Endothelial cell of umbilical vein (primary cell): ENCODE results near the gene FAM13C. TPM values are rescaled to one million over a fixed set of nuclear protein-coding genes. Genes with fewer than 3 reads are reported as not detected.

ENCODE experiments used
- BruUV-seq: library from RNA; stranded (reverse); fragments of 400-500 nt; replicated peaks from 2 replicates; lab custom pipeline; 2021; lab: Mats Ljungman, UMichigan
- CTCF ChIA-PET: fragments of 300-600, 350-600 bp; sonication (Branson Sonifier 250); formaldehyde crosslinking; loops from one replicate; lab custom pipeline; 2021; ENCODE audit warnings: antibody characterized with exemption, inconsistent platforms; lab: Charles Lee
- POLR2A ChIA-PET: fragments of 300-600, 350-600 bp; sonication (Branson Sonifier 250); formaldehyde crosslinking; loops from one replicate; lab custom pipeline; 2021; ENCODE audit warnings: antibody characterized with exemption, inconsistent platforms; lab: Charles Lee
- DNase-seq: peaks from one replicate; pipeline ENCODE4 v3.0.0-alpha.2; 2011; ENCODE audit warnings: low read depth, low spot score
- FAIRE-seq: peaks from 2 replicates; lab custom pipeline; 2011; peaks lifted over from hg19 to GRCh38; lab: Jason Lieb, UNC
- H2AFZ ChIP-seq: 2 replicates; pipeline ENCODE4 v1.6.0; 2012; ENCODE audit warnings: low read depth, low read length, control low read depth, inconsistent platforms
- H3K27ac ChIP-seq: 2 replicates; pipeline ENCODE4 v1.5.1; 2011; ENCODE audit warnings: low read depth, mild to moderate bottlenecking, control low read depth, low read length, moderate library complexity; ENCODE audit not compliant: insufficient read depth
- H3K27me3 ChIP-seq, 2 experiments: 2 replicates each; pipeline versions ENCODE4 v1.6.0 to v1.6.1; 2011; ENCODE audit warnings: low read length in 2 of 2, mixed read lengths in 1 of 2; ENCODE audit not compliant: control insufficient read depth in 2 of 2, insufficient read depth in 2 of 2
- H3K36me3 ChIP-seq, 2 experiments: 2 replicates in 1 of 2; 3 replicates in 1 of 2; pipeline ENCODE4 v1.5.1; 2011; ENCODE audit warnings: low read length in 2 of 2, mild to moderate bottlenecking in 1 of 2, moderate library complexity in 1 of 2; ENCODE audit not compliant: control insufficient read depth in 2 of 2, insufficient read depth in 2 of 2; ENCODE audit errors: extremely low read depth in 1 of 2
- H3K4me1 ChIP-seq: 3 replicates; pipeline ENCODE4 v1.5.1; 2011; ENCODE audit warnings: mild to moderate bottlenecking, low read length; ENCODE audit not compliant: control insufficient read depth, insufficient read depth; ENCODE audit errors: extremely low read depth
- H3K4me2 ChIP-seq: 2 replicates; pipeline ENCODE4 v1.6.1; 2011; ENCODE audit warnings: low read length, control low read depth, mixed read lengths; ENCODE audit not compliant: insufficient read depth
- H3K4me3 ChIP-seq, 3 experiments: fragments of 200-600 bp in 1 of 3; sonication (generic), shearing (Covaris generic) in 1 of 3; replicated peaks in 1 of 3; 2 replicates each; pipeline ENCODE4 v1.5.1; 2011 to 2016; ENCODE audit warnings: control low read depth in 3 of 3, low read length in 3 of 3, mild to moderate bottlenecking in 2 of 3, inconsistent platforms in 1 of 3, low read depth in 1 of 3, moderate library complexity in 1 of 3; ENCODE audit not compliant: insufficient read depth in 1 of 3
- H3K79me2 ChIP-seq: 2 replicates; pipeline ENCODE4 v1.6.0; 2012; ENCODE audit warnings: low read length, inconsistent platforms; ENCODE audit not compliant: control insufficient read depth, insufficient read depth
- H3K9ac ChIP-seq: replicated peaks from 2 replicates; pipeline ENCODE3; 2011; ENCODE audit warnings: low read length, control low read depth; ENCODE audit not compliant: insufficient read depth; ENCODE audit errors: extremely low read depth
- H3K9me1 ChIP-seq: replicated peaks from 3 replicates; pipeline ENCODE4 v1.6.0; 2011; ENCODE audit warnings: mild to moderate bottlenecking, low read length; ENCODE audit not compliant: control insufficient read depth, insufficient read depth; ENCODE audit errors: extremely low read depth
- H3K9me3 ChIP-seq: replicated peaks from 2 replicates; pipeline ENCODE4 v1.5.1; 2012; ENCODE audit warnings: low read length, inconsistent platforms; ENCODE audit not compliant: control insufficient read depth, insufficient read depth
- H4K20me1 ChIP-seq: replicated peaks from 2 replicates; pipeline ENCODE3; 2011; ENCODE audit warnings: mild to moderate bottlenecking, low read length; ENCODE audit not compliant: control insufficient read depth, insufficient read depth; ENCODE audit errors: extremely low read depth
- CTCF ChIP-seq, 2 donors: IDR thresholded peaks; 1 replicate in 1 of 2; 2 replicates in 1 of 2; pipeline ENCODE4 v1.5.1; 2011; ENCODE audit warnings: low read length in 2 of 2, mild to moderate bottlenecking in 2 of 2, moderate library complexity in 2 of 2, control low read depth in 1 of 2, inconsistent platforms in 1 of 2, low read depth in 1 of 2; ENCODE audit not compliant: insufficient read depth in 1 of 2; ENCODE audit errors: extremely low read depth in 1 of 2
- EZH2 ChIP-seq: IDR thresholded peaks from 2 replicates; pipeline ENCODE4 v1.6.1; 2012; ENCODE audit warnings: borderline replicate concordance, low read depth, mild to moderate bottlenecking, moderate library complexity, low read length, inconsistent platforms; ENCODE audit not compliant: severe bottlenecking
- FOS ChIP-seq: IDR thresholded peaks from 2 replicates; pipeline ENCODE4 v1.6.1; 2011; ENCODE audit warnings: mild to moderate bottlenecking, low read length, moderate library complexity, borderline replicate concordance; ENCODE audit not compliant: insufficient read depth
- GATA2 ChIP-seq: IDR thresholded peaks from 2 replicates; pipeline ENCODE4 v1.7.0; 2011; ENCODE audit warnings: low read depth, mild to moderate bottlenecking, moderate library complexity, mixed read lengths, low read length; ENCODE audit not compliant: insufficient read length, insufficient read depth
- JUN ChIP-seq: IDR thresholded peaks from 2 replicates; pipeline ENCODE4 v1.6.1; 2011; ENCODE audit warnings: borderline replicate concordance, low read depth; ENCODE audit not compliant: insufficient read length, insufficient read depth
- MYC ChIP-seq: IDR thresholded peaks from one replicate; pipeline ENCODE4 v1.6.1; 2011; ENCODE audit warnings: mild to moderate bottlenecking, low read depth, low read length
- POLR2A ChIP-seq: IDR thresholded peaks from 2 replicates; pipeline ENCODE4 v1.6.1; 2012; ENCODE audit warnings: low read depth, mild to moderate bottlenecking, control low read depth, low read length
- POLR2AphosphoS5 ChIP-seq: IDR thresholded peaks from 2 replicates; pipeline ENCODE4 v1.6.1; 2012; ENCODE audit warnings: low read depth, mild to moderate bottlenecking, control low read depth, low read length, moderate library complexity; ENCODE audit not compliant: insufficient read depth
- dilution Hi-C: fragments of 300-500 bp; cut with MboI; formaldehyde crosslinking; loops from one replicate; pipeline ENCODE4 v1.15.0; 2019; ENCODE audit warnings: low sequenced_read_pairs; ENCODE audit not compliant: extremely low pct_ligation_motif_present
- intact Hi-C: fragments of 100-400 bp; cut with micrococcal nuclease; formaldehyde crosslinking; loops from one replicate; pipeline ENCODE4 v1.10.0; 2022
- polyA plus RNA-seq, 4 experiments: library from polyadenylated mRNA; depleted of rRNA in 3 of 4; stranded (reverse) in 3 of 4; unstranded in 1 of 4; fragments of >200 nt; gene quantifications; 2 replicates each; pipeline versions ENCODE4 v1.2.1 to v1.2.3, GENCODE V29; 2011 to 2012; ENCODE audit warnings: missing spikeins in 1 of 4
- total RNA-seq: library from RNA; stranded (reverse); gene quantifications from 2 replicates; pipeline ENCODE4 v1.2.3, GENCODE V29; 2021
- TF ChIP-seq, protein P1 (sequence below): IDR thresholded peaks from 2 replicates; pipeline ENCODE4 v1.6.1; 2011; ENCODE audit not compliant: insufficient read depth, insufficient read length

The FAM13C gene
- total and polyA plus RNA-seq, 2 donors (not counting 3 experiments of a cell fraction or from before 2014, with no cell fraction given) = 0.03 TPM; not detected in 1

DNA sequence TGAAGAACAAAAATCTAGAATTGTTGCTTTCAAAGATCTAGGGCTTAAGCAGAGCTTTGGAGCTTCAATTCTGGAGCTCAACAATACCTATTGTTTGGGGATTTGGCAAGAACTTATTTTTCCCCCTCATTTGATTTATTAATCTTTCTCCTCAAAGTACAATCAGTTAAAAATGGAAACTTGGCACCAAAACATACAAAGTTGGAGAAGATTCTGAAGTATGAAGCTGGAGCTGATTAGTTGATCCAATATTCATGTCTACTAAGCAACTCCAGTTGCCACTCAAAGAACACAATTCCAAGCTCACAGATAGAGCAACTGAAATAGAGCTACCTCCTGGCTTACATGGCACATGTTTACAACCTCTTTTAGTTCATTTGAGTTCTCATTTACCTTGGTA is 3.8 kb downstream of the FAM13C start:
- TF ChIP-seq, protein P1, sequence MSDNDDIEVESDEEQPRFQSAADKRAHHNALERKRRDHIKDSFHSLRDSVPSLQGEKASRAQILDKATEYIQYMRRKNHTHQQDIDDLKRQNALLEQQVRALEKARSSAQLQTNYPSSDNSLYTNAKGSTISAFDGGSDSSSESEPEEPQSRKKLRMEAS = no peak
- TF ChIP-seq POLR2AphosphoS5 (no peak), GATA2 (no peak), MYC (no peak), CTCF (IDR thresholded peaks at IDR 0.05; ENCODE audit: extremely low read depth in 1 of 2, insufficient read depth in 1 of 2, low read depth in 1 of 2, low read length in 2 of 2) (no peak), FOS (no peak), EZH2 (no peak), POLR2A (no peak), JUN (no peak)
- Histone ChIP-seq H3K27ac (no peak overlapping the region), H3K4me1 (no peaks in the 10 kb centered on the region), H3K36me3 (no peaks in the 10 kb centered on the region), H3K79me2 (no peaks in the 10 kb centered on the region), H2AFZ (no peak overlapping the region), H3K4me3 (no peak overlapping the region), H3K4me2 (no peak overlapping the region), H4K20me1 (no peaks in the 10 kb centered on the region), H3K9me1 (no peaks in the 10 kb centered on the region), H3K9me3 (no peaks in the 10 kb centered on the region), H3K9ac (no peak overlapping the region), H3K27me3 (no peaks in the 10 kb centered on the region)
- dilution Hi-C loops = no loop called here
- DNase-seq (no peak), FAIRE-seq (no peak)
- BruUV-seq = no TSS peak
- ChIA-PET POLR2A (no interaction called here), CTCF (no interaction called here)
- intact Hi-C loops = no loop called here
